Muscle layer of colon (tissue), 2 donors: ENCODE measurements around the gene SLC10A7.

Experiments used
- H3K27ac ChIP-seq: one replicate; pipeline ENCODE4 v1.7.0; 2013; ENCODE audit warnings: low read depth, mild to moderate bottlenecking, low read length, moderate library complexity
- H3K27me3 ChIP-seq, 2 donors: one replicate each; pipeline ENCODE4 v1.7.0; 2013; ENCODE audit warnings: low read length in 2 of 2, mild to moderate bottlenecking in 2 of 2; ENCODE audit not compliant: insufficient read depth in 2 of 2, control insufficient read depth in 1 of 2
- H3K36me3 ChIP-seq: one replicate; pipeline ENCODE4 v1.7.0; 2013; ENCODE audit warnings: mild to moderate bottlenecking, low read length; ENCODE audit not compliant: insufficient read depth
- H3K4me1 ChIP-seq: one replicate; pipeline ENCODE4 v1.7.0; 2013; ENCODE audit warnings: mild to moderate bottlenecking, low read length; ENCODE audit not compliant: insufficient read depth
- H3K4me3 ChIP-seq, 2 donors: one replicate each; pipeline ENCODE4 v1.7.0; 2013; ENCODE audit warnings: low read length in 2 of 2, low read depth in 1 of 2, mild to moderate bottlenecking in 1 of 2, moderate library complexity in 1 of 2
- H3K9ac ChIP-seq: one replicate; pipeline ENCODE4 v1.7.0; 2013; ENCODE audit warnings: low read length
- H3K9me3 ChIP-seq: one replicate; pipeline ENCODE4 v1.7.0; 2013; ENCODE audit warnings: mild to moderate bottlenecking, low read length
- donor health status: abdominal sarcoma.
- donor health status: Adenocarcinoma of cecum.

The SLC10A7 gene

DNA sequence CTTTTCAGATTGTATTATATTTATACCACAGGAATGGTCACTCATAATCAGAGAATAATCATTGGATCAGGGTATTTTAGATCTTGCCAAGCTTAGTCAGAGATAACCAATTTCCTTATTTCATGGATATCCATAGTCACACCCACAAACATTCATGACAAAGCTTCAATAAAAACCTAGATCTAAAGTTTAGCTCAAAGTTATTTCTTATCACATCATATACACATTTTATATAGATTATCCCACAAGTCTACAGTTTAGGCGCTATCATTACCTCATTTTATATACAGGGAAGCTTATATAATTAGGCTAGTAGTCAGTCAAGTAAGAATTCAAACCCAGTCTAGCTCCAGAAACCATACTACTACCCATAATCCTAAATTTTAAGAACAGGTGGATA, 82.3 kb downstream of the SLC10A7 start:
- Histone ChIP-seq H3K4me3 (no peak overlapping the region), H3K36me3 (no peaks in the 10 kb centered on the region), H3K9me3 (no peaks in the 10 kb centered on the region), H3K9ac (no peak overlapping the region), H3K27me3 (no peaks in the 10 kb centered on the region), H3K4me1 (no peaks in the 10 kb centered on the region), H3K27ac (no peak overlapping the region)

- Histone ChIP-seq H3K27ac (no peak overlapping the region), H3K36me3 (no peaks in the 10 kb centered on the region), H3K27me3 (no peaks in the 10 kb centered on the region), H3K9me3 (no peaks in the 10 kb centered on the region), H3K9ac (no peak overlapping the region), H3K4me1 (no peaks in the 10 kb centered on the region), H3K4me3 (no peak overlapping the region)
These were observed 84.0 kb downstream of the SLC10A7 start for GRCh38 chr4:146437778-146438177.

DNA sequence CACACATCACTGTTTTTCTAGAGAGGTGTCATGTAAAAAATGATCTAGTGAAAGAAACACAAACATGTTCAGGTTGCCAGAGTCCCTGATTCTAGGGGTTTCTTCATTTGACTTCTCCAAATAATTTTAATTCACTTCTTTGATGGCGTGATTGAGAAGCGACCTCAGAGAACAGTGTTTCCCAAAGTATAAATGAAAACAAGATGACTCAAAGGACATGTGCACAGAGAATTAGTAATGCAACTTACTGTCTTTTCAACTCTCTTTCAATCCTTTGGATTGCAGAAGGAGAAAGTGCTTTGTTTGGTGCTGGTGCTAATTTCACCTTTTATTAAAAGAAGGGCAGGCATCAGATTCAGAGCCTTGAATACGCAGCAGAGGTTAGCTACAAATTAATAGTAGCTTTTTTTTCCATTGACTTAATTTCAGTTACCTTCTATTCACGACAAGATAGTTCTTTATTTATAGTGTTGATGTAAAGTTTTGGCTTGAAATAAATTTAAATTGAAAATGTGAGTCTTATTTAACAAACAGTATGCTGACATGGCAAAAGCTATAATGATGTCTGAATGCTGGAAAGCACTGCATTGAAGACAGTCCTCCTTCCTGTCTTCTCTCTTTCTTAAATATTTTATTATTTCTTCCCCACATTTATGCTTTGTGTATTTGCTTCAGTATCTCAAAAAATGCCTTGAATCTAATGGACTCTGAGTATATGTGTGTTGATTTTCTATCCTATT, 85.1 kb downstream of the SLC10A7 start:
- Histone ChIP-seq H3K4me1 (no peaks in the 10 kb centered on the region), H3K9ac (no peak overlapping the region), H3K27ac (no peak overlapping the region), H3K36me3 (no peaks in the 10 kb centered on the region), H3K4me3 (no peak overlapping the region), H3K27me3 (no peaks in the 10 kb centered on the region), H3K9me3 (no peaks in the 10 kb centered on the region)

GRCh38 chr4:146435962-146436361, 85.8 kb downstream of the SLC10A7 start:
- no peak overlapping the region for H3K27ac ChIP-seq
- H3K9ac ChIP-seq: no peak overlapping the region
- H3K36me3 ChIP-seq: no peaks in the 10 kb centered on the region
- H3K4me1 ChIP-seq: no peaks in the 10 kb centered on the region
- H3K4me3 ChIP-seq: no peak overlapping the region
- no peaks in the 10 kb centered on the region for H3K27me3 ChIP-seq
- no peaks in the 10 kb centered on the region for H3K9me3 ChIP-seq

- Histone ChIP-seq H3K9me3 (no peaks in the 10 kb centered on the region), H3K4me1 (no peaks in the 10 kb centered on the region), H3K9ac (no peak overlapping the region), H3K27ac (no peak overlapping the region), H3K27me3 (no peaks in the 10 kb centered on the region), H3K36me3 (no peaks in the 10 kb centered on the region), H3K4me3 (no peak overlapping the region)
These were observed 89.7 kb downstream of the SLC10A7 start for GRCh38 chr4:146432065-146432464.

DNA sequence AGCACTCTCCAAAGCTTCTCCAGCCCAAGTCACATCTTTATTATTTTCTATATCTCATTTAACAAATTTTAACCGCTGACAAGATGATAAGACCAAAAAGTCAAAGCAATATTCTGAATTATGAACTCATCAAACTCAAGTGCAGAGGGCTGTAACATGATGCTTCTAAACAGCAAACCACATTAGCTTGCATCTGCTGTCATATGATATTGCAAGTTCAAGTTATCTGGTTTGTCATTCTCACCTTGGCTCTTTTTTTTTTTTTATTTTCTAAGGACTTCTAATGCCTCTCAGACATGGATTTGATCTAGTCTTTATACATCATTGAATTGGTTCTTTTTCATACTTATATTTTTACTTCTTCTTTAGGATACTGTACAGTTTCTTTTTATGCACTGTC, 93.4 kb downstream of the SLC10A7 start:
- H3K36me3 ChIP-seq: no peaks in the 10 kb centered on the region
- no peak overlapping the region for H3K9ac ChIP-seq
- H3K4me1 ChIP-seq: no peaks in the 10 kb centered on the region
- no peak overlapping the region for H3K27ac ChIP-seq
- H3K4me3 ChIP-seq: no peak overlapping the region
- no peaks in the 10 kb centered on the region for H3K27me3 ChIP-seq
- H3K9me3 ChIP-seq: no peaks in the 10 kb centered on the region

GRCh38 chr4:146417822-146418221, 103.9 kb downstream of the SLC10A7 start:
- Histone ChIP-seq H3K9ac (no peak overlapping the region), H3K4me1 (no peaks in the 10 kb centered on the region), H3K27me3 (no peaks in the 10 kb centered on the region), H3K9me3 (no peaks in the 10 kb centered on the region), H3K4me3 (no peak overlapping the region), H3K36me3 (no peaks in the 10 kb centered on the region), H3K27ac (no peak overlapping the region)

DNA sequence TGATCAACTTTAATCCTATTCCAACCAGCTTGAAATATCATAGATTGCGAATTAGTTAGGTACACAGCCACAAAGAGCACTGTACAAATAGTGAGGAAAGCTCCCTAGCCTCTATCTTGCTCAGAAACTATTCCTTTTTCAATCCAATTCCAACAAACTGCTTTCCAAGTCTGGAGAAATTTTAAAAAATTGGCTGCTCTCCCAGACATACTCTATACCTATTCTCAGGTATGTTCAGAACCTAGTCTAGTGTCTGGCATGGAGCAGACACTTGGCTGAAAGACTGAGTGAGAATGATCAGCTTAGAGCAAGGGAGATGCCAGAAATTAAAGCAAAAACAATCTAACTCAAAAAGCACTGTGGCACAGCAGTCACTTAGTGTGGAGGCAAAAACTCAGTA, 105.9 kb downstream of the SLC10A7 start:
- H3K9ac ChIP-seq: no peak overlapping the region
- H3K36me3 ChIP-seq: no peaks in the 10 kb centered on the region
- H3K4me3 ChIP-seq: no peak overlapping the region
- H3K27me3 ChIP-seq: no peaks in the 10 kb centered on the region
- no peaks in the 10 kb centered on the region for H3K4me1 ChIP-seq
- no peak overlapping the region for H3K27ac ChIP-seq
- H3K9me3 ChIP-seq: no peaks in the 10 kb centered on the region

- H3K4me1 ChIP-seq: no peaks in the 10 kb centered on the region
- no peaks in the 10 kb centered on the region for H3K9me3 ChIP-seq
- H3K9ac ChIP-seq: no peak overlapping the region
- H3K27me3 ChIP-seq: no peaks in the 10 kb centered on the region
- no peak overlapping the region for H3K27ac ChIP-seq
- H3K36me3 ChIP-seq: no peaks in the 10 kb centered on the region
- no peak overlapping the region for H3K4me3 ChIP-seq
These were observed 114.1 kb downstream of the SLC10A7 start for GRCh38 chr4:146407669-146408084.

DNA sequence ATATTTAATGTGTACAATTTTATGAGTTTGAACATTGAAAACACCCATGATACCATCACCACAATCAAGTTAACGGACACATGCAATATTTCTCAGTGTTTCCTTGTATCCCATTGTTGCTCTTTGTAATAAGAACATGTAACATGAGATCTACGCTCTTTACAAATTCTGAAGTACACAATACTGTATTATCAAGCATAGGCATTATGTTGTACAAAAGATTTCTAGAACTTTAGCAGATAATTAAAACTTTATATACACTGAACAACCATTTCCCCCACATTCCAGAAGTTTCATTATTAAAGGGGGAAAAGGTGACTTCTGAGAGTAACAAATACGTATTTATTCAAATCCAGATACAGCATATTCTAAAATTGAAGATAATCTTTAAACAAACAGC, 114.5 kb downstream of the SLC10A7 start:
- H3K4me1 ChIP-seq: no peaks in the 10 kb centered on the region
- no peaks in the 10 kb centered on the region for H3K36me3 ChIP-seq
- no peak overlapping the region for H3K4me3 ChIP-seq
- no peaks in the 10 kb centered on the region for H3K9me3 ChIP-seq
- no peaks in the 10 kb centered on the region for H3K27me3 ChIP-seq
- no peak overlapping the region for H3K9ac ChIP-seq
- no peak overlapping the region for H3K27ac ChIP-seq

DNA sequence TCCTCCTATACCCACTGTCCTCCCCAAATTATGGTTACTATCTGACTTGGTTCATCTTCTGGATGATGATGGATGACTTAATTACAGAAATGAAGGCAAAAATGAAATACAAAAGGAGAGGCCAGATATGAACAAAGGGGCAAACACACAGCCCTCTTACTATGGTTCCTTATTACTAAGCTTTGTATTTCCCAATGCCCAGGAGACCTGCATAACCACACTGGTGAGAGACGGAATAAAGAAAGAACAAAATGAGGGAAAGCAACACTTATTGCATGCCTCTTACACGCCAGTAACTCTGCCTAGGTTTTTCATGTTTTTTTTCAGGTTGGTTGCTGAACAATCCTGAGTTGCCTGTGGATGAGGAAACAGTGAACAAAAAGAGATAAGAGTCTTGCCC, 120.5 kb downstream of the SLC10A7 start:
- H3K4me1 ChIP-seq: no peaks in the 10 kb centered on the region
- no peaks in the 10 kb centered on the region for H3K27me3 ChIP-seq
- no peaks in the 10 kb centered on the region for H3K9me3 ChIP-seq
- no peak overlapping the region for H3K9ac ChIP-seq
- no peak overlapping the region for H3K27ac ChIP-seq
- H3K4me3 ChIP-seq: no peak overlapping the region
- no peaks in the 10 kb centered on the region for H3K36me3 ChIP-seq

DNA sequence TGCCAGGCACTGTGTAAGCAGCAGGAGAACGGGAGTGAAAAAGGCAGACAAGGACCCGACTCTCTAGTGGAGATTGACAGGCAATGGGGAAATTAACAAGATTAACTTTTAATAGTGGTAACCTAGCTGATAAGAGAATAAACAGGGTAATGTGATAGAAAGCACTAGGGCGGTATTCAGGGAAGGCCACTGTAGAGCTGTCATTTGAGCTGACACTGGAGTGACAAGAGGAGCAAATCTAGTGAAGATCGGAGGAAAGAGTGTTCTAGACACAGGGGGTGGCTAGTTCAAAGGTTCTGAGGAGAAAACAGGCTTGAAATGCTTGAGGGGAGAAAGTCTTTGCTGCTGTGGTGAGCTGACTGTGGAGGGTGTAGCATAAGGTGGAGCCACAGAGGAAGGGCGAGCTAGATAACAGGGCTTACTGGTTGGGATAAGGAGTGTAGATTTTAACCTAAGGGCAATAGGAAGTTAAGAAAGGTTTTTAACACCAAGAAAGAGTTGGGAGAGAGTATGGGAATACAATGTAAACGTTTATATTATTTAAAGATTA, 122.8 kb downstream of the SLC10A7 start:
- Histone ChIP-seq H3K27ac (no peak overlapping the region), H3K9ac (no peak overlapping the region), H3K36me3 (no peaks in the 10 kb centered on the region), H3K4me3 (no peak overlapping the region), H3K4me1 (no peaks in the 10 kb centered on the region), H3K9me3 (no peaks in the 10 kb centered on the region), H3K27me3 (no peaks in the 10 kb centered on the region)
